Stimulated activated CD8-positive, alpha-beta memory T cell treated with anti-CD3 and anti-CD28 coated beads, Interleukin-7, amount 100 ng/mL, for 48 hours (primary cell): ENCODE data around the gene KRTAP26-1.

Source experiments
- DNase-seq, 2 donors: peaks; one replicate each; pipeline ENCODE4 v3.0.0-alpha.2; 2020; ENCODE audit warnings: low read depth in 1 of 2; ENCODE audit errors: extremely low read depth in 1 of 2

Gene KRTAP26-1

GRCh38 chr21:30320215-30320614, at the start of gene KRTAP26-1:
Gene KRTAP26-1 (minus strand): TSS chr21:30320315. CDS start chr21:30320035, 280 bp downstream.
- no peak for DNase-seq

GRCh38 chr21:30355906-30356305, 35.8 kb upstream of the KRTAP26-1 start:
- no peak for DNase-seq

GRCh38 chr21:30354308-30355005, 34.3 kb upstream of the KRTAP26-1 start:
- no peak for DNase-seq

- no peak for DNase-seq
Measured at GRCh38 chr21:30351534-30351933, 31.4 kb upstream of the KRTAP26-1 start.

GRCh38 chr21:30349572-30349971, 29.5 kb upstream of the KRTAP26-1 start:
- no peak for DNase-seq

GRCh38 chr21:30348506-30348905, 28.4 kb upstream of the KRTAP26-1 start, which contains the start of gene KRTAP23-1:
Gene KRTAP23-1 (minus strand): TSS chr21:30348606. CDS start chr21:30348606, 0 bp downstream.
- DNase-seq, result no peak

GRCh38 chr21:30345014-30345413, 24.9 kb upstream of the KRTAP26-1 start:
- DNase-seq, result no peak

- no peak for DNase-seq
Measured at GRCh38 chr21:30340714-30341573, 20.8 kb upstream of the KRTAP26-1 start.

GRCh38 chr21:30338717-30339116, 18.6 kb upstream of the KRTAP26-1 start:
- DNase-seq, result no peak

GRCh38 chr21:30337772-30338171, 17.7 kb upstream of the KRTAP26-1 start:
- DNase-seq, result no peak

- no peak for DNase-seq
Measured at GRCh38 chr21:30337276-30337744, 17.2 kb upstream of the KRTAP26-1 start, which contains the start of gene KRTAP27-1. Gene KRTAP27-1 (minus strand): TSS chr21:30337694. CDS start chr21:30337668, 26 bp downstream.

GRCh38 chr21:30336596-30336995, 16.5 kb upstream of the KRTAP26-1 start:
- no peak for DNase-seq

GRCh38 chr21:30333736-30334135, 13.6 kb upstream of the KRTAP26-1 start:
- no peak for DNase-seq

- DNase-seq, result no peak
Measured at GRCh38 chr21:30332681-30333080, 12.6 kb upstream of the KRTAP26-1 start.

GRCh38 chr21:30329203-30329875, 9.2 kb upstream of the KRTAP26-1 start:
- DNase-seq, result no peak

GRCh38 chr21:30326390-30326789, 6.3 kb upstream of the KRTAP26-1 start:
- DNase-seq, result no peak

GRCh38 chr21:30315701-30316100, 4.4 kb downstream of the KRTAP26-1 start:
- no peak for DNase-seq

- DNase-seq, result no peak
Measured at GRCh38 chr21:30306884-30307283, 13.2 kb downstream of the KRTAP26-1 start.

- no peak for DNase-seq
Measured at GRCh38 chr21:30305136-30305535, 15.0 kb downstream of the KRTAP26-1 start.

- no peak for DNase-seq
Measured at GRCh38 chr21:30289215-30289614, 30.9 kb downstream of the KRTAP26-1 start, which contains the start of gene KRTAP25-1. Gene KRTAP25-1 (minus strand): TSS chr21:30289514. CDS start chr21:30289490, 24 bp downstream.

GRCh38 chr21:30282850-30283249, 37.3 kb downstream of the KRTAP26-1 start, which contains the start of gene KRTAP24-1:
Gene KRTAP24-1 (minus strand): TSS chr21:30282950. CDS start chr21:30282932, 18 bp downstream.
- DNase-seq, result no peak
